Chondrocyte (in vitro differentiated cells): ENCODE measurements around the gene CEL. TPM values are rescaled to one million over a fixed set of nuclear protein-coding genes. Genes with fewer than 3 reads are reported as not detected.
"Not testable (repeated sequence)": the region's sequence is repeated elsewhere in the genome, so short reads cannot be mapped to it uniquely, and the experiment has no call there.

Experiments
- DNase-seq: peaks from one replicate; pipeline ENCODE4 v3.0.0; 2021; ENCODE audit warnings: mixed read lengths, low spot score
- H3K27ac Mint-ChIP-seq: one replicate; pipeline ENCODE4 v1.8.0; 2021; ENCODE audit warnings: mild to moderate bottlenecking, moderate library complexity, mixed read lengths; ENCODE audit not compliant: unreplicated experiment
- H3K27me3 Mint-ChIP-seq: 2 replicates; pipeline ENCODE4 v1.8.0; 2021; ENCODE audit warnings: low read depth, mixed read lengths
- H3K36me3 Mint-ChIP-seq: 2 replicates; pipeline ENCODE4 v1.8.0; 2021; ENCODE audit warnings: low read depth, mixed read lengths
- H3K4me1 Mint-ChIP-seq: 2 replicates; pipeline ENCODE4 v1.8.0; 2021; ENCODE audit warnings: low read depth, mild to moderate bottlenecking, mixed read lengths
- H3K4me3 Mint-ChIP-seq: one replicate; pipeline ENCODE4 v1.8.0; 2021; ENCODE audit warnings: mild to moderate bottlenecking, moderate library complexity, mixed read lengths; ENCODE audit not compliant: unreplicated experiment
- H3K9me3 Mint-ChIP-seq: 2 replicates; pipeline ENCODE4 v1.8.0; 2021; ENCODE audit warnings: low read depth, mixed read lengths
- total RNA-seq: library from RNA; stranded (reverse); gene quantifications from 3 replicates; pipeline ENCODE4 v1.2.1, GENCODE V29; 2021
- TF ChIP-seq, protein P1 (sequence below): fragments of 200-600 bp; sonication (generic); IDR thresholded peaks from 2 replicates; pipeline ENCODE4 v1.5.0; 2021; ENCODE audit warnings: antibody characterized with exemption, mild to moderate bottlenecking, moderate library complexity

CEL gene
- total RNA-seq, 1 donor from 2014 or later, result 0.87 TPM

DNA sequence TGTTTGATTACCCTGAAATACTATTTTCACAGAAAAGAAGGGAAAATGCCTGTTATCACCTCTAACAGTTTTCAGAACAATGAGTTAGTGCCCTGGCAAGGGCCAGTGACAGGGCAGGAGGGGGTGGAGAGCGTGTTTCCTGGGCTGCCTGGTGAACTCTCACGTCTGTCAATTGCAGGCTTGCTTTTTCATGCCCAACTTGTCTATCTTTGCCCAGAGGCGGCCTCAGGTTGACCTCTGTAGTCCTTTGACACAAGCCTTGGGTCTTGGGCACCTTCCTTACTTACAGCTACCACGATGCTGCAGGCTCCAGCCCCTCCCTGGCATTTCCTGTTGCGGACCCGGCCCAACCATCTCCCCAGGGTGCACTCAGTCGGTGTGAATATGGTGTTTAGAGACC lies 2.2 kb upstream of the CEL start:
- Mint-ChIP-seq H3K27ac (no peak overlapping the region), H3K4me3 (no peak overlapping the region), H3K9me3 (no peaks in the 10 kb centered on the region), H3K4me1 (peaks cover 36% of the 10 kb centered on the region), H3K27me3 (no peaks in the 10 kb centered on the region), H3K36me3 (peaks cover 20% of the 10 kb centered on the region)
- TF ChIP-seq, protein P1, sequence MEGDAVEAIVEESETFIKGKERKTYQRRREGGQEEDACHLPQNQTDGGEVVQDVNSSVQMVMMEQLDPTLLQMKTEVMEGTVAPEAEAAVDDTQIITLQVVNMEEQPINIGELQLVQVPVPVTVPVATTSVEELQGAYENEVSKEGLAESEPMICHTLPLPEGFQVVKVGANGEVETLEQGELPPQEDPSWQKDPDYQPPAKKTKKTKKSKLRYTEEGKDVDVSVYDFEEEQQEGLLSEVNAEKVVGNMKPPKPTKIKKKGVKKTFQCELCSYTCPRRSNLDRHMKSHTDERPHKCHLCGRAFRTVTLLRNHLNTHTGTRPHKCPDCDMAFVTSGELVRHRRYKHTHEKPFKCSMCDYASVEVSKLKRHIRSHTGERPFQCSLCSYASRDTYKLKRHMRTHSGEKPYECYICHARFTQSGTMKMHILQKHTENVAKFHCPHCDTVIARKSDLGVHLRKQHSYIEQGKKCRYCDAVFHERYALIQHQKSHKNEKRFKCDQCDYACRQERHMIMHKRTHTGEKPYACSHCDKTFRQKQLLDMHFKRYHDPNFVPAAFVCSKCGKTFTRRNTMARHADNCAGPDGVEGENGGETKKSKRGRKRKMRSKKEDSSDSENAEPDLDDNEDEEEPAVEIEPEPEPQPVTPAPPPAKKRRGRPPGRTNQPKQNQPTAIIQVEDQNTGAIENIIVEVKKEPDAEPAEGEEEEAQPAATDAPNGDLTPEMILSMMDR, result no peak
- DNase-seq, result no peak

DNA sequence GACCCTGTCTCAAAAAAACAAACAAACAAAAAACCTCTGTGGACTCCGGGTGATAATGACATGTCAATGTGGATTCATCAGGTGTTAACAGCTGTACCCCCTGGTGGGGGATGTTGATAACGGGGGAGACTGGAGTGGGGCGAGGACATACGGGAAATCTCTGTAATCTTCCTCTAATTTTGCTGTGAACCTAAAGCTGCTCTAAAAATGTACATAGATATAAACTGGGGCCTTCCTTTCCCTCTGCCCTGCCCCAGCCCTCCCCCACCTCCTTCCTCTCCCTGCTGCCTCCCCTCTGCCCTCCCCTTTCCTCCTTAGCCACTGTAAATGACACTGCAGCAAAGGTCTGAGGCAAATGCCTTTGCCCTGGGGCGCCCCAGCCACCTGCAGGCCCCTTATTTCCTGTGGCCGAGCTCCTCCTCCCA lies 1.4 kb upstream of the CEL start:
- Mint-ChIP-seq H3K9me3 (no peaks in the 10 kb centered on the region), H3K4me3 (no peak overlapping the region), H3K27ac (no peak overlapping the region), H3K4me1 (peaks cover 28% of the 10 kb centered on the region), H3K36me3 (peaks cover 18% of the 10 kb centered on the region), H3K27me3 (no peaks in the 10 kb centered on the region)
- no peak for DNase-seq
- TF ChIP-seq, protein P1, result no peak

DNA sequence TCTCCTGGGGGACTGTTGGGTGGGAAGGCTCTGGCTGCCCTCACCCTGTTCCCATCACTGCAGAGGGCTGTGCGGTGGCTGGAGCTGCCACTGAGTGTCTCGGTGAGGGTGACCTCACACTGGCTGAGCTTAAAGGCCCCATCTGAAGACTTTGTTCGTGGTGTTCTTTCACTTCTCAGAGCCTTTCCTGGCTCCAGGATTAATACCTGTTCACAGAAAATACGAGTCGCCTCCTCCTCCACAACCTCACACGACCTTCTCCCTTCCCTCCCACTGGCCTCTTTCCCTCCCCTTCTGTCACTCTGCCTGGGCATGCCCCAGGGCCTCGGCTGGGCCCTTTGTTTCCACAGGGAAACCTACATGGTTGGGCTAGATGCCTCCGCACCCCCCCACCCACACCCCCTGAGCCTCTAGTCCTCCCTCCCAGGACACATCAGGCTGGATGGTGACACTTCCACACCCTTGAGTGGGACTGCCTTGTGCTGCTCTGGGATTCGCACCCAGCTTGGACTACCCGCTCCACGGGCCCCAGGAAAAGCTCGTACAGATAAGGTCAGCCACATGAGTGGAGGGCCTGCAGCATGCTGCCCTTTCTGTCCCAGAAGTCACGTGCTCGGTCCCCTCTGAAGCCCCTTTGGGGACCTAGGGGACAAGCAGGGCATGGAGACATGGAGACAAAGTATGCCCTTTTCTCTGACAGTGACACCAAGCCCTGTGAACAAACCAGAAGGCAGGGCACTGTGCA lies 590 bp upstream of the CEL start:
- H3K27me3 Mint-ChIP-seq, H3K9me3 Mint-ChIP-seq, H3K4me3 Mint-ChIP-seq, H3K27ac Mint-ChIP-seq: not testable (repeated sequence)
- Mint-ChIP-seq H3K36me3 (peaks cover 16% of the 10 kb centered on the region), H3K4me1 (peaks cover 21% of the 10 kb centered on the region)
- peak; percentile 52 for DNase-seq

DNA sequence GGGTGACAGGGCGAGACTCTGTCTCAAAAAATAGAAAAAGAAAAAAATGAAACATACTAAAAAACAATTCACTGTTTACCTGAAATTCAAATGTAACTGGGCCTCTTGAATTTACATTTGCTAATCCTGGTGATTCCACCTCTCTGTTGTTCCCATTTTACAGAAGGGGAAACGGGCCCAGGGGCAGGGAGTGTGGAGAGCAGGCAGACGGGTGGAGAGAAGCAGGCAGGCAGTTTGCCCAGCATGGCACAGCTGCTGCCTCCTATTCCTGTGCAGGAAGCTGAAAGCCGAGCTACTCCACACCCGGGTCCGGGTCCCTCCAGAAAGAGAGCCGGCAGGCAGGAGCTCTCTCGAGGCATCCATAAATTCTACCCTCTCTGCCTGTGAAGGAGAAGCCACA lies 788 bp downstream of the CEL start:
- H3K4me1 Mint-ChIP-seq, result peaks cover 20% of the 10 kb centered on the region
- H3K4me3 Mint-ChIP-seq, H3K27me3 Mint-ChIP-seq, H3K9me3 Mint-ChIP-seq, H3K27ac Mint-ChIP-seq: not testable (repeated sequence)
- peaks cover 11% of the 10 kb centered on the region for H3K36me3 Mint-ChIP-seq
- DNase-seq, result peak; percentile 68

DNA sequence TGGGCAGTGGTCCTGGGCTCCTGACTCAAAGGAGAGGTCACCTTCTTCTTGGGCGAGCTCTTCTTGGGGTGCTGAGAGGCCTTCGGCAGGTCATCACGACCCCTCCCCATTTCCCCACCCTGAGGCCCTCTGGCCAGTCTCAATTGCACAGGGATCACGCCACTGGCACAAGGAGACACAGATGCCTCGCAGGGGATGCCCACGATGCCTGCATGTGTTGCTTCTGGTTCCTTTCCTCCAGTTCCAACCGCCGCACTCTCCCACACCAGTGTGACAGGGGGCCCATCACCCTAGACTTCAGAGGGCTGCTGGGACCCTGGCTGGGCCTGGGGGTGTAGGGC lies 1.3 kb downstream of the CEL start:
- Mint-ChIP-seq H3K4me3 (no peak overlapping the region), H3K27me3 (no peaks in the 10 kb centered on the region), H3K36me3 (peaks cover 7% of the 10 kb centered on the region), H3K9me3 (no peaks in the 10 kb centered on the region), H3K4me1 (peaks cover 20% of the 10 kb centered on the region), H3K27ac (no peak overlapping the region)
- DNase-seq, result no peak
- TF ChIP-seq, protein P1, result no peak

DNA sequence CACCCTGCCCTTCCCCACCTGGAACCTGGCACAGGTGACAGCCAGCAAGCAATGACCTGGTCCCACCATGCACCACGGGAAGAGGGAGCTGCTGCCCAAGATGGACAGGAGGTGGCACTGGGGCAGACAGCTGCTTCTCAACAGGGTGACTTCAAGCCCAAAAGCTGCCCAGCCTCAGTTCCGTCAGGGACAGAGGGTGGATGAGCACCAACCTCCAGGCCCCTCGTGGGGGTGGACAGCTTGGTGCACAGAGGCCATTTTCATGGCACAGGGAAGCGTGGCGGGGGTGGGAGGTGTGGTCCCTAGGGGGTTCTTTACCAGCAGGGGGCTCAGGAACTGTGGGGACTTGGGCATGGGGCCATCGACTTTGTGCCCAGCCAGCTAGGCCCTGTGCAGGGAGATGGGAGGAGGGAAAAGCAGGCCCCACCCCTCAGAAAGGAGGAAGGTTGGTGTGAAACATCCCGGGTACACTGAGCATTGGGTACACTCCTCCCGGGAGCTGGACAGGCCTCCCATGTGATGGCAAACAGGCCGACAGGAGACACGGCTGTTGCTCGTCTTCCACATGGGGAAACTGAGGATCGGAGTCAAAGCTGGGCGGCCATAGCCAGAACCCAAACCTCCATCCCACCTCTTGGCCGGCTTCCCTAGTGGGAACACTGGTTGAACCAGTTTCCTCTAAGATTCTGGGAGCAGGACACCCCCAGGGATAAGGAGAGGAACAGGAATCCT lies 1.9 kb downstream of the CEL start:
- Mint-ChIP-seq H3K9me3 (no peaks in the 10 kb centered on the region), H3K4me3 (no peak overlapping the region), H3K27ac (no peak overlapping the region), H3K4me1 (peaks cover 20% of the 10 kb centered on the region), H3K27me3 (no peaks in the 10 kb centered on the region), H3K36me3 (peaks cover 3% of the 10 kb centered on the region)
- peak; percentile 79 for DNase-seq
- TF ChIP-seq, protein P1, result no peak
